Tibial artery (tissue), 4 donors: Measurements from ENCODE around the gene SLIT3.
A peak's percentile ranks its signal among the peaks of the same experiment; 100 is the strongest.

Experiments
- DNase-seq, 2 donors: peaks; one replicate each; pipeline ENCODE4 v3.0.0-alpha.2; 2019
- H3K27ac ChIP-seq, 2 donors: fragments of 200-600 bp; sonication (generic) in 1 of 2; 1 replicate in 1 of 2; 2 replicates in 1 of 2; pipeline ENCODE4 v1.5.1; 2018 to 2019; ENCODE audit warnings: mild to moderate bottlenecking in 1 of 2
- H3K27me3 ChIP-seq, 2 donors: fragments of 200-600 bp; sonication (generic) in 1 of 2; one replicate each; pipeline versions ENCODE4 v1.5.1 to v1.6.0; 2016 to 2019
- H3K36me3 ChIP-seq, 3 donors: fragments of 200-600 bp; sonication (generic) in 2 of 3; one replicate each; pipeline ENCODE4 v1.5.1; 2016 to 2019; ENCODE audit warnings: mild to moderate bottlenecking in 2 of 3
- H3K4me1 ChIP-seq, 4 donors: fragments of 200-600 bp; sonication (generic) in 2 of 4; 1 replicate in 3 of 4; 2 replicates in 1 of 4; pipeline ENCODE4 v1.5.1; 2016 to 2019
- H3K4me3 ChIP-seq, 2 donors: fragments of 200-600 bp; sonication (generic) in 1 of 2; 1 replicate in 1 of 2; 2 replicates in 1 of 2; pipeline ENCODE4 v1.5.1; 2018 to 2019; ENCODE audit warnings: mild to moderate bottlenecking in 2 of 2
- H3K9me3 ChIP-seq, 3 donors: fragments of 200-600 bp; sonication (generic) in 1 of 3; one replicate each; pipeline ENCODE4 v1.5.1; 2016 to 2019
- CTCF ChIP-seq, 2 experiments: fragments of 200-600 bp in 1 of 2; fragments of 450-650 bp in 1 of 2; IDR thresholded peaks; one replicate each; pipeline ENCODE4 v1.5.1; 2017 to 2019; ENCODE audit warnings: antibody characterized with exemption in 2 of 2, mild to moderate bottlenecking in 1 of 2, moderate library complexity in 1 of 2
- intact Hi-C: fragments of 100-400 bp; cut with DNase I; formaldehyde crosslinking; loops from one replicate; pipeline ENCODE4 v1.15.0; 2023; ENCODE audit warnings: low total_unique reads

The SLIT3 gene

GRCh38 chr5:169003721-169004541 is 297.0 kb downstream of the SLIT3 start:
- Histone ChIP-seq H3K27me3 (no peaks in the 10 kb centered on the region), H3K4me3 (peak overlapping the region in 1 of 2 donors; percentile 12), H3K9me3 (no peaks in the 10 kb centered on the region), H3K4me1 (peaks cover 0 to 45% (median 15%) of the 10 kb centered on the region in 4 donors), H3K36me3 (no peaks in the 10 kb centered on the region), H3K27ac (peak overlapping the region; percentile 69 to 72)
- TF ChIP-seq CTCF (IDR thresholded peaks at IDR 0.05) = peak; percentile 56 to 61
- DNase-seq = peak in 1 of 2 donors; percentile 78
- intact Hi-C loops = no loop called here

- Histone ChIP-seq H3K9me3 (no peaks in the 10 kb centered on the region), H3K36me3 (no peaks in the 10 kb centered on the region), H3K4me1 (peaks cover 0 to 38% (median 14%) of the 10 kb centered on the region in 4 donors), H3K27me3 (no peaks in the 10 kb centered on the region), H3K27ac (peak overlapping the region; percentile 69 to 72), H3K4me3 (no peak overlapping the region)
- no peak for TF ChIP-seq CTCF (IDR thresholded peaks at IDR 0.05)
- intact Hi-C loops = no loop called here
- no peak for DNase-seq
Measured at GRCh38 chr5:169002953-169003555, 297.9 kb downstream of the SLIT3 start.

GRCh38 chr5:169001394-169001793 is 299.5 kb downstream of the SLIT3 start:
- H3K36me3 ChIP-seq = no peaks in the 10 kb centered on the region
- H3K27me3 ChIP-seq = no peaks in the 10 kb centered on the region
- H3K4me1 ChIP-seq = peaks cover 0 to 30% (median 14%) of the 10 kb centered on the region in 4 donors
- TF ChIP-seq CTCF (IDR thresholded peaks at IDR 0.05) = no peak
- intact Hi-C loops = no loop called here
- H3K9me3 ChIP-seq = no peaks in the 10 kb centered on the region
- no peak for DNase-seq
- H3K27ac ChIP-seq = no peak overlapping the region
- no peak overlapping the region for H3K4me3 ChIP-seq

GRCh38 chr5:168995024-168995423 is 305.9 kb downstream of the SLIT3 start:
- Histone ChIP-seq H3K4me1 (peaks cover 0 to 28% (median 20%) of the 10 kb centered on the region in 4 donors), H3K27me3 (no peaks in the 10 kb centered on the region), H3K4me3 (no peak overlapping the region), H3K36me3 (no peaks in the 10 kb centered on the region), H3K9me3 (no peaks in the 10 kb centered on the region), H3K27ac (no peak overlapping the region)
- no peak for TF ChIP-seq CTCF (IDR thresholded peaks at IDR 0.05)
- DNase-seq = no peak
- intact Hi-C loops = no loop called here

GRCh38 chr5:168992687-168993086 is 308.3 kb downstream of the SLIT3 start:
- H3K9me3 ChIP-seq = no peaks in the 10 kb centered on the region
- no peaks in the 10 kb centered on the region for H3K36me3 ChIP-seq
- no peak for DNase-seq
- H3K4me3 ChIP-seq = peak overlapping the region in 1 of 2 donors; percentile 6
- peak overlapping the region; percentile 11 to 59 for H3K27ac ChIP-seq
- H3K27me3 ChIP-seq = no peaks in the 10 kb centered on the region
- H3K4me1 ChIP-seq = peaks cover 0 to 50% (median 34%) of the 10 kb centered on the region in 4 donors
- TF ChIP-seq CTCF (IDR thresholded peaks at IDR 0.05) = peak in 1 of 2 experiments; percentile 9
- intact Hi-C loops = no loop called here
